SK-N-SH treated with all-trans-retinoic acid at 6 μM for 48 hours (cell line): ENCODE measurements around the gene CASP9.

ENCODE experiments used
- ARNTL ChIP-seq: fragments of 450-650 bp; formaldehyde crosslinking; IDR thresholded peaks from 2 replicates; pipeline ENCODE4 v1.5.0; 2020; ENCODE audit warnings: low read depth, mild to moderate bottlenecking, moderate library complexity, borderline replicate concordance
- BACH2 ChIP-seq: fragments of 250-450 bp; sonication (Bioruptor Pico); IDR thresholded peaks from 2 replicates; pipeline ENCODE4 v1.9.0; 2021; ENCODE audit warnings: mild to moderate bottlenecking, borderline replicate concordance
- ISL1 ChIP-seq: fragments of 250-450 bp; sonication (Bioruptor Pico); IDR thresholded peaks from 2 replicates; pipeline ENCODE4 v2.1.2; 2022; ENCODE audit warnings: mild to moderate bottlenecking, moderate library complexity
- OSR1 ChIP-seq: fragments of 250-450 bp; sonication (Bioruptor Pico); IDR thresholded peaks from 2 replicates; pipeline ENCODE4 v1.8.0; 2022; ENCODE audit warnings: moderate library complexity, mild to moderate bottlenecking, inconsistent platforms
- TCF4 ChIP-seq: fragments of 250-450 bp; sonication (Bioruptor Pico); IDR thresholded peaks from 2 replicates; pipeline ENCODE4 v1.8.0; 2021; ENCODE audit warnings: mild to moderate bottlenecking, moderate library complexity, borderline replicate concordance
- TOX ChIP-seq: fragments of 250-450 bp; sonication (Bioruptor Pico); IDR thresholded peaks from 2 replicates; pipeline ENCODE4 v1.8.0; 2021; ENCODE audit warnings: mild to moderate bottlenecking, moderate library complexity, borderline replicate concordance
- ZFP30 ChIP-seq: fragments of 450-650 bp; formaldehyde crosslinking; IDR thresholded peaks from 2 replicates; pipeline ENCODE4 v1.5.0; 2022; ENCODE audit warnings: mild to moderate bottlenecking, moderate library complexity
- TF ChIP-seq, protein P1 (sequence below): fragments of 250-450 bp; sonication (Bioruptor Pico); IDR thresholded peaks from 2 replicates; pipeline ENCODE4 v1.5.1; 2020; ENCODE audit warnings: low read depth, mild to moderate bottlenecking, moderate library complexity
- TF ChIP-seq, protein P2 (sequence below): fragments of 250-450 bp; sonication (Bioruptor Pico); IDR thresholded peaks from 2 replicates; pipeline ENCODE4 v1.8.0; 2021; ENCODE audit warnings: low read depth, mild to moderate bottlenecking, moderate library complexity, borderline replicate concordance
- TF ChIP-seq, protein P3 (sequence below): fragments of 250-450 bp; sonication (Bioruptor Pico); IDR thresholded peaks from 2 replicates; pipeline ENCODE4 v1.8.0; 2020; ENCODE audit warnings: mild to moderate bottlenecking, moderate library complexity, borderline replicate concordance

DNA sequence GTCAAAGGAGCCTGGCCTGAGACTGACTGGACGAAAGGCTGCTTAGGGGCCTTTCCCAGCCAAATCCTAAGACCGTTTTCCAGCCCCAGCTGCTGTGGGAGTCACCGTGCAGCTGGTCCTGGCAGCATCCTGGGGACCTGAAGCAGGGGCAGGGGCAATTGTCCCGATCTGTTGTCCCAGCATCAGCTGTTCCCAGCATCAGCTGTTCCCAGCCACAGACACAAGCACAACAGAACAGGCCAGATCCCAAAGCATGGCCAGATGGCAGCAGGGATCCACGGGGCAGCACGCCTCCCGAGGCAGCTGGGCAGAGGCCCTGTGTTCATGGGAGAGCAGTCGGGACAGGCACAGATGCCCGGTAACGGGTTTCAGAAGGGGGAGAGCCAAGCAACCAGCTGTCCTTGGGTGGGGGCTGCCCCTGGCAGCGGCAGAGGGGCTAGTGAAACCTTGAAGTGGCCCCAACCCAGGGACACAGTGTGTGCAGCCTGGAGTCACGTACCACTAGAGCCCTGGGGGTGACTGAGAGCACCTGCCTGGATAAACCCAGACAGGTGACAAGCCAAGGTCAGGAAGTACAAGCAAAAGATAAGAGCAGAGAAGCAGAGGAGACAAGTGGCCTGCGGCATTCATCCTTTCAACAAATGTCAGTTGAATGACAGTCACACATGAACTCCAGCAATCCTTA lies 34.8 kb downstream of the CASP9 start:
- TF ChIP-seq OSR1 (CRISPR knock-in tag) (no peak), TOX (CRISPR knock-in tag) (no peak), TCF4 (no peak), BACH2 (CRISPR knock-in tag) (no peak), ISL1 (CRISPR knock-in tag) (no peak), ZFP30 (CRISPR knock-in tag) (no peak), ARNTL (CRISPR knock-in tag) (no peak)
- TF ChIP-seq, protein P1, sequence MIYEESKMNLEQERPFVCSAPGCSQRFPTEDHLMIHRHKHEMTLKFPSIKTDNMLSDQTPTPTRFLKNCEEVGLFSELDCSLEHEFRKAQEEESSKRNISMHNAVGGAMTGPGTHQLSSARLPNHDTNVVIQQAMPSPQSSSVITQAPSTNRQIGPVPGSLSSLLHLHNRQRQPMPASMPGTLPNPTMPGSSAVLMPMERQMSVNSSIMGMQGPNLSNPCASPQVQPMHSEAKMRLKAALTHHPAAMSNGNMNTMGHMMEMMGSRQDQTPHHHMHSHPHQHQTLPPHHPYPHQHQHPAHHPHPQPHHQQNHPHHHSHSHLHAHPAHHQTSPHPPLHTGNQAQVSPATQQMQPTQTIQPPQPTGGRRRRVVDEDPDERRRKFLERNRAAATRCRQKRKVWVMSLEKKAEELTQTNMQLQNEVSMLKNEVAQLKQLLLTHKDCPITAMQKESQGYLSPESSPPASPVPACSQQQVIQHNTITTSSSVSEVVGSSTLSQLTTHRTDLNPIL (CRISPR knock-in tag) = no peak
- TF ChIP-seq, protein P2, sequence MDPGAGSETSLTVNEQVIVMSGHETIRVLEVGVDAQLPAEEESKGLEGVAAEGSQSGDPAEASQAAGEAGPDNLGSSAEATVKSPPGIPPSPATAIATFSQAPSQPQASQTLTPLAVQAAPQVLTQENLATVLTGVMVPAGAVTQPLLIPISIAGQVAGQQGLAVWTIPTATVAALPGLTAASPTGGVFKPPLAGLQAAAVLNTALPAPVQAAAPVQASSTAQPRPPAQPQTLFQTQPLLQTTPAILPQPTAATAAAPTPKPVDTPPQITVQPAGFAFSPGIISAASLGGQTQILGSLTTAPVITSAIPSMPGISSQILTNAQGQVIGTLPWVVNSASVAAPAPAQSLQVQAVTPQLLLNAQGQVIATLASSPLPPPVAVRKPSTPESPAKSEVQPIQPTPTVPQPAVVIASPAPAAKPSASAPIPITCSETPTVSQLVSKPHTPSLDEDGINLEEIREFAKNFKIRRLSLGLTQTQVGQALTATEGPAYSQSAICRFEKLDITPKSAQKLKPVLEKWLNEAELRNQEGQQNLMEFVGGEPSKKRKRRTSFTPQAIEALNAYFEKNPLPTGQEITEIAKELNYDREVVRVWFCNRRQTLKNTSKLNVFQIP (CRISPR knock-in tag) = no peak
- TF ChIP-seq, protein P3, sequence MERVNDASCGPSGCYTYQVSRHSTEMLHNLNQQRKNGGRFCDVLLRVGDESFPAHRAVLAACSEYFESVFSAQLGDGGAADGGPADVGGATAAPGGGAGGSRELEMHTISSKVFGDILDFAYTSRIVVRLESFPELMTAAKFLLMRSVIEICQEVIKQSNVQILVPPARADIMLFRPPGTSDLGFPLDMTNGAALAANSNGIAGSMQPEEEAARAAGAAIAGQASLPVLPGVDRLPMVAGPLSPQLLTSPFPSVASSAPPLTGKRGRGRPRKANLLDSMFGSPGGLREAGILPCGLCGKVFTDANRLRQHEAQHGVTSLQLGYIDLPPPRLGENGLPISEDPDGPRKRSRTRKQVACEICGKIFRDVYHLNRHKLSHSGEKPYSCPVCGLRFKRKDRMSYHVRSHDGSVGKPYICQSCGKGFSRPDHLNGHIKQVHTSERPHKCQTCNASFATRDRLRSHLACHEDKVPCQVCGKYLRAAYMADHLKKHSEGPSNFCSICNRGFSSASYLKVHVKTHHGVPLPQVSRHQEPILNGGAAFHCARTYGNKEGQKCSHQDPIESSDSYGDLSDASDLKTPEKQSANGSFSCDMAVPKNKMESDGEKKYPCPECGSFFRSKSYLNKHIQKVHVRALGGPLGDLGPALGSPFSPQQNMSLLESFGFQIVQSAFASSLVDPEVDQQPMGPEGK (CRISPR knock-in tag) = no peak
